Adrenal gland (tissue), 5 donors: ENCODE results near the gene MACROD2.

ENCODE experiments used
- POLR2A ChIP-seq, 2 donors: fragments of 450-650 bp; IDR thresholded peaks; one replicate each; pipeline ENCODE4 v1.6.1; 2017; ENCODE audit warnings: antibody characterized with exemption in 2 of 2, mild to moderate bottlenecking in 2 of 2, moderate library complexity in 1 of 2
- TF ChIP-seq, protein P1 (sequence below), 6 experiments: fragments of 450-650 bp in 4 of 6; fragments of 200-600 bp in 2 of 6; sonication (generic) in 1 of 6; IDR thresholded peaks; 1 replicate in 5 of 6; 2 replicates in 1 of 6; pipeline versions ENCODE4 v1.5.1 to v1.8.0; 2016 to 2021; ENCODE audit warnings: antibody characterized with exemption in 6 of 6, mild to moderate bottlenecking in 2 of 6, moderate library complexity in 1 of 6
- donor health status: DM: no; HTN: no; CAD: no.

DNA sequence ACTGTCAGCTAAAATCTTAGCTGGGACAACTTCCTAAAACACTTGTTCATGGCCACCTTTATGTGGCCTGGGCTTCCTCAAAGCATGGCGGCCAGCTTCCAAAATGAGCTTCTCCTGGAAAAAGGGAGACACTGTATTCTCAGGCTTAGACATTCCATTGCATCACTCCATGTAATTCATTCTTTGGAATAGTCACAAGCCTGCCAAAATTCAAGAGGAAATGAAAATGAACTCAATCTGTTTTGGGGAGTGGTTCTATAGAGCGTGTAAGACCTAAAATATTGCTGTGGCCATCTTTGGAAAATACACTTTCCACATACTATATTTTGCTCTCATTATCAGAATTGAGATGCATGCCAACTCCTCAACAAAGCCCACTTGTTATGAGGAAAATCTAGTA lies 1890.9 kb downstream of the MACROD2 start:
- TF ChIP-seq POLR2A (IDR thresholded peaks at IDR 0.05): no peak
- TF ChIP-seq, protein P1, sequence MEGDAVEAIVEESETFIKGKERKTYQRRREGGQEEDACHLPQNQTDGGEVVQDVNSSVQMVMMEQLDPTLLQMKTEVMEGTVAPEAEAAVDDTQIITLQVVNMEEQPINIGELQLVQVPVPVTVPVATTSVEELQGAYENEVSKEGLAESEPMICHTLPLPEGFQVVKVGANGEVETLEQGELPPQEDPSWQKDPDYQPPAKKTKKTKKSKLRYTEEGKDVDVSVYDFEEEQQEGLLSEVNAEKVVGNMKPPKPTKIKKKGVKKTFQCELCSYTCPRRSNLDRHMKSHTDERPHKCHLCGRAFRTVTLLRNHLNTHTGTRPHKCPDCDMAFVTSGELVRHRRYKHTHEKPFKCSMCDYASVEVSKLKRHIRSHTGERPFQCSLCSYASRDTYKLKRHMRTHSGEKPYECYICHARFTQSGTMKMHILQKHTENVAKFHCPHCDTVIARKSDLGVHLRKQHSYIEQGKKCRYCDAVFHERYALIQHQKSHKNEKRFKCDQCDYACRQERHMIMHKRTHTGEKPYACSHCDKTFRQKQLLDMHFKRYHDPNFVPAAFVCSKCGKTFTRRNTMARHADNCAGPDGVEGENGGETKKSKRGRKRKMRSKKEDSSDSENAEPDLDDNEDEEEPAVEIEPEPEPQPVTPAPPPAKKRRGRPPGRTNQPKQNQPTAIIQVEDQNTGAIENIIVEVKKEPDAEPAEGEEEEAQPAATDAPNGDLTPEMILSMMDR (IDR thresholded peaks at IDR 0.05): no peak
